ENCODE results near the gene ESR2.
A peak's percentile ranks its signal among the peaks of the same experiment; 100 is the strongest.
"Not testable (repeated sequence)": the region's sequence is repeated elsewhere in the genome, so short reads cannot be mapped to it uniquely, and the experiment has no call there.

The ESR2 gene

DNA sequence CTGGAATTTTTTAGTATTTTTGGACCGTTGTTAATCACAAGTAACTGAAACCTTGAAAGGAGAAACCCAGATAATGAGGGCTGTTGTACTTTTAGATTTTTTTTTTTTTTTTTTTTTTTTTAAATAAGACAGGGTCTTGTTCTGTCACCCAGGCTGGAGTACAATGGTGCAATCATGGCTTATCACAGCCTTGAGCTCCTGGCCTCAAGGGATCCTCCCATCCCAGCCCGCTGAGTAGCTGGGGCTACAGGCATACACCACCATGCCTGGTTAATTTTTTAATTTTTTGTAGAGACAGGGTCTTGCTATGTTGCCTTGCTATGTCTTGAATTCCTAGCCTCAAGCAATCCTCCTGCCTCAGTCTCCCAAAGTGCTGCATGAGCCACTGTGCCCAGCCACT lies 229.7 kb downstream of the ESR2 start:
- DNase-seq (ENCODE audit: low read depth, low spot score) = no peak
- H3K4me3 ChIP-seq (ENCODE audit: low read length) = no peak overlapping the region

- no peak for DNase-seq (ENCODE audit: low read depth, low spot score)
- H3K4me3 ChIP-seq (ENCODE audit: low read length) = no peak overlapping the region
Observed at GRCh38 chr14:64062381-64063115, 231.6 kb downstream of the ESR2 start.

DNA sequence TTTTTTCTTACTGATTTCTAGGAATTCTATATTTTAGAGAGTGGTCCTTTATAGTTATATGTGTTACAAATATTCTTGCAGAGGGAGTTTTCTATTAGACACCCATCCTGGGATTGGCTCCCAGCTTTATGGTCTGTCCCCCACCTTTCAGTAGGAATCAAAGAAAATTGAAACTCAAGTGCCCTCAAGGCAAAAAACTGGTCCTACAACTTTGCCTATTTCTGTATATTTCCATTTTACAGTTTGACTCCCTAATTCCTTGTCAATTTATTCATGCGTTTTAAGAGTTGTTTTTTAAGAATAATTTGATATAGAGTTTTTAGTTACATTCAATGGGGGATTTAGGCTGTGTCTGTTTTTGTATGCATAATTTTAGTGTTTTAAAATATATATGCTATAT lies 232.5 kb downstream of the ESR2 start:
- no peak overlapping the region for H3K4me3 ChIP-seq (ENCODE audit: low read length)
- no peak for DNase-seq (ENCODE audit: low read depth, low spot score)

GRCh38 chr14:64061115-64061514 lies 233.1 kb downstream of the ESR2 start:
- no peak overlapping the region for H3K4me3 ChIP-seq (ENCODE audit: low read length)
- no peak for DNase-seq (ENCODE audit: low read depth, low spot score)

GRCh38 chr14:64060648-64061096 lies 233.5 kb downstream of the ESR2 start:
- DNase-seq (ENCODE audit: low read depth, low spot score) = peak; percentile 16
- no peak overlapping the region for H3K4me3 ChIP-seq (ENCODE audit: low read length)

GRCh38 chr14:64060199-64060545 lies 234.0 kb downstream of the ESR2 start:
- no peak overlapping the region for H3K4me3 ChIP-seq (ENCODE audit: low read length)
- DNase-seq (ENCODE audit: low read depth, low spot score) = no peak

DNA sequence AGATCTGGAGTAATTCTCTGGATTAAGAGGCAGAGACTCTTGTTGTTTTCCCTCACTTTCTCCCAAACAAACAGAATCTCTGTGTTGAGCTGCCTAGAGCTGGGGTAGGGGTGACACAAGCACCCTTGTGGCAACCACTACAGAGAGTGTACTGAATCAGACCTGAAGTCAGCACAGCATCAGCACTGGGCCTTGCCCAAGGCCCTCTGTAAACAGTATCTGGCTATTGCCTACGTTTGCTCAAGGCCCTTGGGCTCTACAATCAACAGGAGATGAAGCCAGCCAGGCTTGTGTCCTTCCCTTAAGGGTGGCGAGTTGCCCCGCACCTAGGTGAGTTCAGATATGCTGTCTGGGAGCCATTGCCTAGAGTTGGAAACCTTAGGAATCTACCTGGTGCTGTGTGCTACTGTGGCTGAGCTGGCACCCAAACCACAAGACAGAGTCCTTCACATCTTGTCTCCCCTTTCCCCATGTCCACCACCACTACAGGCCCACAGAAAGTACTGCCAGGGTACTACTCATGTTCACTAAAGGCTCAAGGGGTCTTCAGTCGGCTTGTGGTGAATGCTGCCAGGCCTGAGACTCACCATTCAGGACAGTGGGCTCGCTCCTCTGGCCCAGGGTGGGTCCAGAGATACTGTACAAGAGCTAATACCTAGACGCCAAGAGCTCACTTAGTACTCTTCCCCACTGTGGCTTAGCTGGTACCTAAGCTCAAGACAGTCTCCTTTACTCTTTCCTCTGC lies 234.5 kb downstream of the ESR2 start:
- H3K4me3 ChIP-seq (ENCODE audit: low read length) = no peak overlapping the region
- no peak for DNase-seq (ENCODE audit: low read depth, low spot score)

GRCh38 chr14:64053694-64054669 lies 240.2 kb downstream of the ESR2 start:
- no peak for DNase-seq (ENCODE audit: low read depth, low spot score)
- H3K4me3 ChIP-seq (ENCODE audit: low read length) = no peak overlapping the region

DNA sequence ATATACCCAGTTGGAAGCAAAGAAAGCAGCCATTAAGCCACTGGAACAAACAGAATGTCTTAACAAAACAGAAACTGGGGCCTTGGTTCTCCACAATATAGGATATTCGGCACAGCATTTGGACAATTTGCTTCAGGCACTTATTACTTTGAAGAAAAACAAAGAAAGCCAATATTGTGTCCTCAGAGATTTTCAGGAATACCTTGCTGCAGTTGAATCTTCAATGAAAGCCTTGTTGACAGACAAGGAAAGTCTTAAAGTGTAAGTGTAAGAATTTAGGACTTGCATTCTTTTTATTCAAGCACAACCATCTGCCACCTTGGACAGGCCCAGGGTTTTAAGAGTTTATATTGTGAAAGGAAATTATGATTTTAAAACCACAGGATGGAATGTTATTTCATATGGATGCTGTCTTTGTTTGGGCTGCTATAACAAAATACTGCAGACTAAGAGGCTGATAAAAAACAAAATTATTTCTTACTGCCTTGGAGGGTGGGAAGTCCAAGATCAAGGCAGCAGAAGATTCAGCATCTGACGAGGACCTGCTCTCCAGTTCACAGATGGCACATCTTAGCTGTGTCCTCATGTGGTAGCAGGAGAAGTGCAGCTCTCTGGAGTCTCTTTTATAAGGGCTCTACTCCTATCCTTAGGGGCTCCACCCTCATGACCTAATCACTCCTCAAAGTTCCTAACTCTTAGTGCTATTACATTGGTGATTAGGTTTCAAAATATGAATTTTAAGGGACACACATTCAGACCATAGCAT lies 244.4 kb downstream of the ESR2 start:
- H3K4me3 ChIP-seq (ENCODE audit: low read length) = no peak overlapping the region
- DNase-seq (ENCODE audit: low read depth, low spot score) = no peak

DNA sequence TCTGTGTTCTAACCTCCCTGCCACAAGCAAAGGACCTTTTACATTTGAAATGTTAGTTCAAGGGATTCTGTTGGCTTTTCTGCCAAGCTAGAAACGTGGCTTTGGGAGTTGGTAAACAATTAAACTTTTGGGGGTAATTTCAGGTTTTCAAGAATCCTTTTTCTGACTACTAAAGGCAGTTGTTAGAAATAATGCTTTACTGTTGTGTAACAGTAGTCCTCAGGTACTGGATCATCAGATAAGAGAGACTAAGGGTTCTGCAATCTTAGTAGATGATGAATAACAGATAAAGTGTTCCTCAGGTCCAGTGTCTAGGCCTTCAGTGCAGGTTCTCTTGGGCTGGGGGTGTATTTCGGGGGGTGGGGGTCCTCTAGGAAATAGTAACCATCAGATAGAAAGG lies 249.1 kb downstream of the ESR2 start:
- no peak overlapping the region for H3K4me3 ChIP-seq (ENCODE audit: low read length)
- DNase-seq (ENCODE audit: low read depth, low spot score) = no peak

DNA sequence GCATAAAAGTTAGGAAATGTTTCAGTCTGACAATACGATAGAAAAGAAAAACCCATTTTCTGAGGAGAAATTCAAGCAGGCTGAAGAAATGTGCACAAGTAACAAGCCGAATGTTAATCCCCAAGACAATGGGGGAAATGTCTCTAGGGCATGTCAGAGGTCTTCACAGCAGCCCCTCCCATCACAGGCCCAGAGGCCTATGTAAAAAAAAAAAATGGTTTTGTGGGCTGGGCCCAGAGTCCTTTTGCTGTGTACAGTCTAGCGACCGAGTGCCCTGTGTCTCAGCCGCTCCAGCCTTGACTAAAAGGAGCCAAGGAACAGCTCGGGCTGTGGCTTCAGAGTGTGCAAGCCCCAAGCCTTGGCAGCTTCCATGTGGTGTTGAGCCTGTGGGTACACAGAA lies 250.9 kb downstream of the ESR2 start:
- DNase-seq (ENCODE audit: low read depth, low spot score) = not testable (repeated sequence)

GRCh38 chr14:64040044-64040443 lies 254.1 kb downstream of the ESR2 start:
- no peak for DNase-seq (ENCODE audit: low read depth, low spot score)
- no peak overlapping the region for H3K4me3 ChIP-seq (ENCODE audit: low read length)

More for the DNA sequence above, 250.9 kb downstream of the ESR2 start:
- not testable (repeated sequence) for H3K4me3 ChIP-seq (ENCODE audit: low read length)

DNA sequence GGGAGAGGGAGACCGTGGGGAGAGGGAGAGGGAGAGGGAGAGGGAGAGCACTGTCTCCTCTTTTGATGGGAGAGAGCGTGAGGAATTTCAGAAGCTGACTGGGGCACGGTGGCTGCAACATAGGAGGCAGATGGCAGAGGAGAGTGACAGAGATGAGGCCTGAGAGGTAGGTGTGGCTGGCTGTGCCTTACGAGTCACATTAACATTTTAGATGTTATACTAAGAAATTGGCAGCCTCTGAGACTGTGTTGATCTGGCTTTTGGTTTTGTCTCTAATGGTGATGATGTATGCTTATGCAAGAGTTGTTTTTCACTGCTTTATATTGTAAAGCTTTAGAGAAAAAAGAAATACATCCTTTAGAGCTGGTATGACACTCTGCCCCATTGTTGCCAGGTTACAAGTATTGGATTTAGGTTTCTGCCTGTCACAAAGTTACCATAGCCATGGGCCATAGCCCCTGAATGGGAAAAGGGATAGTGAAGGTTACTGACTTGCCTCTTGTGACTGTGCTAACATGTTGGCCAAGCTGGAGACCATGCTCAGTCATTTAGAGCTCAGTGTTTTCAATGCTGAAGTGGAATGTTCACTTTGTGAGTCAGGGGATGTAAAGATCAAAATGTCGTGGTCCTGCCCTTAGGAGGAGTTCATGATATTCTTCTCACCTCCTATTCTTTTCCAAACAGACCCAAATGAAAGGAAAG lies 255.2 kb downstream of the ESR2 start:
- DNase-seq (ENCODE audit: low read depth, low spot score) = no peak
- no peak overlapping the region for H3K4me3 ChIP-seq (ENCODE audit: low read length)

GRCh38 chr14:64037869-64038745 lies 256.1 kb downstream of the ESR2 start:
- not testable (repeated sequence) for H3K4me3 ChIP-seq (ENCODE audit: low read length); DNase-seq (ENCODE audit: low read depth, low spot score)

DNA sequence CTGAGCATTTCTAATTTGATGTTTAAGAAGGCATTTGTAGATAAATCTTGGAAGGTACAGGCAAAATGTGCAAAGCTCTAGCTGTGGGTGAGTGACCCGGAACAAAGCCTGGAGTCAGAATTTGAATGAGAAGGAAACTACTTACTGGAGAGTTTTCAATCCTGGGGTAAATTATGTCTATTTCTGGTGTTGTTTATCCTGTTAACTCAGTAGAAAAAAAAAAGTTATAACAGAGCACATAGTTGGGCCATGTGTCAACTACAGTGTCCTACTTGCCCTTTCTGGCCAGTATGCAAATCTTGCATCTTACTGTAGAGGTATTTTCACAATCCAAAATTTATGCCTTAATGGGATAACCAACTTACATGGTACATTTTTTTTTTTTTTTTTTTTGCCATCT lies 259.0 kb downstream of the ESR2 start:
- H3K4me3 ChIP-seq (ENCODE audit: low read length) = no peak overlapping the region
- no peak for DNase-seq (ENCODE audit: low read depth, low spot score)

Measured in Jurkat, Clone E6-1 (cell line).